HEK293 (cell line): Measurements from ENCODE around the gene NOS1.

Experiments used
- CTCF ChIA-PET: fragments of 350-600 bp; formaldehyde crosslinking; extraction: SDS; loops from one replicate; lab custom pipeline; 2021; ENCODE audit warnings: antibody characterized with exemption; lab: Yijun Ruan, JAX
- POLR2A ChIA-PET: fragments of 300-600 bp; formaldehyde crosslinking; extraction: SDS; loops from one replicate; lab custom pipeline; 2020; ENCODE audit warnings: antibody characterized with exemption, inconsistent platforms; lab: Yijun Ruan, JAX
- H3K27ac ChIP-seq: fragments of 200-500 bp; sonication (Bioruptor generic); 2 replicates; pipeline ENCODE4 v1.5.1; 2014; ENCODE audit warnings: low read depth, low read length, control low read depth, inconsistent platforms; ENCODE audit errors: extremely low read depth
- H3K36me3 ChIP-seq, 2 experiments: fragments of 200-500 bp in 1 of 2; sonication (Bioruptor generic) in 1 of 2; 1 replicate in 1 of 2; 2 replicates in 1 of 2; pipeline ENCODE4 v1.5.1; 2014 to 2017; ENCODE audit warnings: inconsistent platforms in 2 of 2, low read length in 2 of 2; ENCODE audit not compliant: control insufficient read depth in 2 of 2, insufficient read depth in 1 of 2
- H3K4me1 ChIP-seq: fragments of 200-500 bp; sonication (Bioruptor generic); 2 replicates; pipeline ENCODE4 v1.5.1; 2014; ENCODE audit warnings: mild to moderate bottlenecking, low read length, inconsistent platforms; ENCODE audit not compliant: control insufficient read depth, insufficient read depth
- H3K4me3 ChIP-seq: 2 replicates; pipeline ENCODE4 v1.5.1; 2011; ENCODE audit warnings: low read depth, mild to moderate bottlenecking, control low read depth, low read length, moderate library complexity
- H3K9me3 ChIP-seq: fragments of 200-500 bp; sonication (Bioruptor generic); 2 replicates; pipeline ENCODE4 v1.5.1; 2014; ENCODE audit warnings: low read depth, low read length, inconsistent platforms; ENCODE audit not compliant: control insufficient read depth, insufficient read depth
- GLIS1 ChIP-seq: fragments of 450-650 bp; formaldehyde crosslinking; IDR thresholded peaks from 2 replicates; pipeline ENCODE4 v1.5.1; 2016; ENCODE audit warnings: missing biosample characterization, missing genetic modification characterization
- HIC1 ChIP-seq: fragments of 450-650 bp; formaldehyde crosslinking; IDR thresholded peaks from 2 replicates; pipeline ENCODE4 v1.5.1; 2016; ENCODE audit warnings: missing biosample characterization, missing genetic modification characterization
- KLF16 ChIP-seq: fragments of 450-650 bp; formaldehyde crosslinking; IDR thresholded peaks from 2 replicates; pipeline ENCODE4 v1.5.1; 2017; ENCODE audit warnings: missing biosample characterization, missing genetic modification characterization
- SALL2 ChIP-seq: fragments of 450-650 bp; formaldehyde crosslinking; IDR thresholded peaks from 2 replicates; pipeline ENCODE4 v1.5.0; 2017; ENCODE audit warnings: missing biosample characterization, mild to moderate bottlenecking, missing genetic modification characterization, borderline replicate concordance
- YY2 ChIP-seq: fragments of 450-650 bp; formaldehyde crosslinking; IDR thresholded peaks from 2 replicates; pipeline ENCODE4 v1.5.1; 2016; ENCODE audit warnings: missing biosample characterization, missing genetic modification characterization
- ZBTB10 ChIP-seq: fragments of 450-650 bp; formaldehyde crosslinking; IDR thresholded peaks from 2 replicates; pipeline ENCODE4 v1.5.1; 2016; ENCODE audit warnings: missing biosample characterization, missing genetic modification characterization
- ZBTB20 ChIP-seq: fragments of 450-650 bp; formaldehyde crosslinking; IDR thresholded peaks from 2 replicates; pipeline ENCODE4 v1.5.1; 2016; ENCODE audit warnings: missing biosample characterization, missing genetic modification characterization
- ZNF221 ChIP-seq: fragments of 450-650 bp; formaldehyde crosslinking; IDR thresholded peaks from 2 replicates; pipeline ENCODE4 v1.5.1; 2017; ENCODE audit warnings: missing biosample characterization, missing genetic modification characterization, borderline replicate concordance
- ZNF23 ChIP-seq: fragments of 450-650 bp; formaldehyde crosslinking; IDR thresholded peaks from 2 replicates; pipeline ENCODE4 v1.5.1; 2016; ENCODE audit warnings: missing biosample characterization, missing genetic modification characterization, borderline replicate concordance
- ZNF416 ChIP-seq: fragments of 450-650 bp; formaldehyde crosslinking; IDR thresholded peaks from 2 replicates; pipeline ENCODE4 v1.5.1; 2016; ENCODE audit warnings: missing biosample characterization, missing genetic modification characterization
- ZNF473 ChIP-seq: fragments of 450-650 bp; formaldehyde crosslinking; IDR thresholded peaks from 2 replicates; pipeline ENCODE4 v1.5.1; 2017; ENCODE audit warnings: missing biosample characterization, missing genetic modification characterization
- ZNF514 ChIP-seq: fragments of 450-650 bp; formaldehyde crosslinking; IDR thresholded peaks from 2 replicates; pipeline ENCODE4 v1.5.1; 2016; ENCODE audit warnings: missing biosample characterization, missing genetic modification characterization
- ZNF561 ChIP-seq: fragments of 450-650 bp; IDR thresholded peaks from 2 replicates; pipeline ENCODE4 v1.5.1; 2018; ENCODE audit warnings: missing biosample characterization, missing genetic modification characterization, borderline replicate concordance
- ZNF571 ChIP-seq: fragments of 450-650 bp; formaldehyde crosslinking; IDR thresholded peaks from 2 replicates; pipeline ENCODE4 v1.5.0; 2017; ENCODE audit warnings: missing biosample characterization, missing genetic modification characterization
- ZNF600 ChIP-seq: fragments of 450-650 bp; formaldehyde crosslinking; IDR thresholded peaks from 2 replicates; pipeline ENCODE4 v1.5.1; 2016; ENCODE audit warnings: missing biosample characterization, missing genetic modification characterization
- ZNF658 ChIP-seq: fragments of 450-650 bp; formaldehyde crosslinking; IDR thresholded peaks from 2 replicates; pipeline ENCODE4; 2016; ENCODE audit warnings: missing biosample characterization, missing genetic modification characterization
- ZNF677 ChIP-seq: fragments of 450-650 bp; IDR thresholded peaks from 2 replicates; pipeline ENCODE4 v1.5.0; 2018; ENCODE audit warnings: missing biosample characterization, mild to moderate bottlenecking, missing genetic modification characterization, moderate library complexity
- ZNF76 ChIP-seq: fragments of 450-650 bp; formaldehyde crosslinking; IDR thresholded peaks from 2 replicates; pipeline ENCODE4; 2016; ENCODE audit warnings: low read depth, missing biosample characterization, missing genetic modification characterization, borderline replicate concordance
- ZNF843 ChIP-seq: fragments of 450-650 bp; formaldehyde crosslinking; IDR thresholded peaks from 2 replicates; pipeline ENCODE4 v1.5.1; 2016; ENCODE audit warnings: missing biosample characterization, missing genetic modification characterization
- ZSCAN5A ChIP-seq: fragments of 450-650 bp; formaldehyde crosslinking; IDR thresholded peaks from 2 replicates; pipeline ENCODE4 v1.5.1; 2016; ENCODE audit warnings: missing biosample characterization, missing genetic modification characterization
- TF ChIP-seq, protein P1 (sequence below): fragments of 450-650 bp; formaldehyde crosslinking; IDR thresholded peaks from 2 replicates; pipeline ENCODE4 v1.5.1; 2016; ENCODE audit warnings: missing biosample characterization, missing genetic modification characterization
- TF ChIP-seq, protein P2 (sequence below): fragments of 450-650 bp; IDR thresholded peaks from 2 replicates; pipeline ENCODE4 v1.5.1; 2018; ENCODE audit warnings: missing biosample characterization, mild to moderate bottlenecking, missing genetic modification characterization

The NOS1 gene

DNA sequence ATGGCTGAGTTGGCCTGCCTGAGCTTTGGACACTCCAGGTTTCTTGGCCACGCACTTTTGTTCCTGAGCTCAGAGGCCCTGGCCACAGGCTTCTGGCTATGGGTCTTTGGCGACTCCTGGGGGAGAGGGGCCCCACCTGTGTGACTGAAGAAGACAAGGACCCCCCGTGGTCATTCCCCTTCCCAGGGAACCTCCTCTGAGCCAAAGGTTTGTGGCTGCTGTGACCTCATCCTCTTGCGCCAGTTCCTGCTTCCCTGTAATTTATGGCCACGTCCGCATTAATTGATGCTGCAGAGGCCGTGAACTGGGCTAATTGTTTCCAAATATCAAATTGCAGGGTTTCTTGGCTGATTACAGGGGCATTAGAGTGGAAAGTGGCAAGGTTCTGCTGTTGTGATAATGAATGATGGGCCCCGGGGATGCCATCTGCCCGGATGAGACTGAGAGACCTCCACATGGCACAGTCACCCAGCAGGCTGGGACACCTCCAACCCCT is 27.6 kb upstream of the NOS1 start (continued):
- TF ChIP-seq HIC1 = no peak
- TF ChIP-seq, protein P1, sequence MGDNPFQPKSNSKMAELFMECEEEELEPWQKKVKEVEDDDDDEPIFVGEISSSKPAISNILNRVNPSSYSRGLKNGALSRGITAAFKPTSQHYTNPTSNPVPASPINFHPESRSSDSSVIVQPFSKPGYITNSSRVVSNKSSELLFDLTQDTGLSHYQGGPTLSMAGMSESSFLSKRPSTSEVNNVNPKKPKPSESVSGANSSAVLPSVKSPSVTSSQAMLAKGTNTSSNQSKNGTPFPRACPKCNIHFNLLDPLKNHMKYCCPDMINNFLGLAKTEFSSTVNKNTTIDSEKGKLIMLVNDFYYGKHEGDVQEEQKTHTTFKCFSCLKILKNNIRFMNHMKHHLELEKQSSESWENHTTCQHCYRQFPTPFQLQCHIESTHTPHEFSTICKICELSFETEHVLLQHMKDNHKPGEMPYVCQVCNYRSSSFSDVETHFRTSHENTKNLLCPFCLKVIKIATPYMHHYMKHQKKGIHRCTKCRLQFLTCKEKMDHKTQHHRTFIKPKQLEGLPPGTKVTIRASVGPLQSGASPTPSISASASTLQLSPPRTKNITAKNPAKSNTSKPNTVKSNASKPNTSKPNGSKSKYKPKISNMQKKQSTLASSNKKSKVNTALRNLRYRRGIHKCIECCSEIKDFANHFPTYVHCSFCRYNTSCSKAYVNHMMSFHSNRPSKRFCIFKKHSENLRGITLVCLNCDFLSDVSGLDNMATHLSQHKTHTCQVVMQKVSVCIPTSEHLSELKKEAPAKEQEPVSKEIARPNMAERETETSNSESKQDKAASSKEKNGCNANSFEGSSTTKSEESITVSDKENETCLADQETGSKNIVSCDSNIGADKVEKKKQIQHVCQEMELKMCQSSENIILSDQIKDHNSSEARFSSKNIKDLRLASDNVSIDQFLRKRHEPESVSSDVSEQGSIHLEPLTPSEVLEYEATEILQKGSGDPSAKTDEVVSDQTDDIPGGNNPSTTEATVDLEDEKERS (tag by site-specific recombination) = no peak
- peak; percentile 87 for TF ChIP-seq GLIS1 (tag by site-specific recombination)

- CTCF ChIA-PET = interaction anchor here (1.6 kb wide), 1 partner anchor 20 kb away, joined by 4 read pairs; no protein-coding TSS in a partner anchor
Observed at GRCh38 chr12:117387832-117388231, 26.4 kb upstream of the NOS1 start.

More at GRCh38 chr12:117387832-117388231, 26.4 kb upstream of the NOS1 start:
- TF ChIP-seq KLF16 (tag by site-specific recombination) (no peak), ZNF76 (tag by site-specific recombination) (no peak), SALL2 (no peak), ZBTB20 (no peak), ZNF600 (tag by site-specific recombination) (no peak), YY2 (tag by site-specific recombination) (no peak), ZNF677 (tag by site-specific recombination) (no peak), ZNF514 (no peak), ZBTB10 (no peak), ZNF561 (no peak), ZNF221 (tag by site-specific recombination) (no peak), ZNF473 (no peak), ZSCAN5A (no peak), ZNF23 (no peak), ZNF571 (no peak), ZNF658 (tag by site-specific recombination) (no peak), ZNF843 (tag by site-specific recombination) (no peak), ZNF416 (tag by site-specific recombination) (no peak)
- TF ChIP-seq, protein P2, sequence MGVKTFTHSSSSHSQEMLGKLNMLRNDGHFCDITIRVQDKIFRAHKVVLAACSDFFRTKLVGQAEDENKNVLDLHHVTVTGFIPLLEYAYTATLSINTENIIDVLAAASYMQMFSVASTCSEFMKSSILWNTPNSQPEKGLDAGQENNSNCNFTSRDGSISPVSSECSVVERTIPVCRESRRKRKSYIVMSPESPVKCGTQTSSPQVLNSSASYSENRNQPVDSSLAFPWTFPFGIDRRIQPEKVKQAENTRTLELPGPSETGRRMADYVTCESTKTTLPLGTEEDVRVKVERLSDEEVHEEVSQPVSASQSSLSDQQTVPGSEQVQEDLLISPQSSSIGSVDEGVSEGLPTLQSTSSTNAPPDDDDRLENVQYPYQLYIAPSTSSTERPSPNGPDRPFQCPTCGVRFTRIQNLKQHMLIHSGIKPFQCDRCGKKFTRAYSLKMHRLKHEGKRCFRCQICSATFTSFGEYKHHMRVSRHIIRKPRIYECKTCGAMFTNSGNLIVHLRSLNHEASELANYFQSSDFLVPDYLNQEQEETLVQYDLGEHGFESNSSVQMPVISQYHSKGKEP (tag by site-specific recombination) = no peak
- Histone ChIP-seq H3K9me3 (no peaks in the 10 kb centered on the region), H3K4me3 (no peak overlapping the region), H3K27ac (no peak overlapping the region), H3K4me1 (no peaks in the 10 kb centered on the region), H3K36me3 (no peaks in the 10 kb centered on the region)
- POLR2A ChIA-PET = no interaction called here
